ENCODE data around the gene SPECC1L. TPM values are rescaled to one million over a fixed set of nuclear protein-coding genes. Genes with fewer than 3 reads are reported as not detected.

The SPECC1L gene
- total RNA-seq, 4 donors from 2014 or later: 18.2 to 114 (median 55.3) TPM

GRCh38 chr22:24411256-24412004 lies 140.8 kb downstream of the SPECC1L start:
- Histone ChIP-seq H3K4me1 (no peaks in the 10 kb centered on the region), H3K4me3 (no peak overlapping the region), H3K27me3 (no peaks in the 10 kb centered on the region), H3K36me3 (no peaks in the 10 kb centered on the region), H3K9me3 (no peaks in the 10 kb centered on the region), H3K27ac (no peak overlapping the region)
- DNase-seq: no peak
- no peak for TF ChIP-seq POLR2A (IDR thresholded peaks at IDR 0.05)
- TF ChIP-seq, protein P1, sequence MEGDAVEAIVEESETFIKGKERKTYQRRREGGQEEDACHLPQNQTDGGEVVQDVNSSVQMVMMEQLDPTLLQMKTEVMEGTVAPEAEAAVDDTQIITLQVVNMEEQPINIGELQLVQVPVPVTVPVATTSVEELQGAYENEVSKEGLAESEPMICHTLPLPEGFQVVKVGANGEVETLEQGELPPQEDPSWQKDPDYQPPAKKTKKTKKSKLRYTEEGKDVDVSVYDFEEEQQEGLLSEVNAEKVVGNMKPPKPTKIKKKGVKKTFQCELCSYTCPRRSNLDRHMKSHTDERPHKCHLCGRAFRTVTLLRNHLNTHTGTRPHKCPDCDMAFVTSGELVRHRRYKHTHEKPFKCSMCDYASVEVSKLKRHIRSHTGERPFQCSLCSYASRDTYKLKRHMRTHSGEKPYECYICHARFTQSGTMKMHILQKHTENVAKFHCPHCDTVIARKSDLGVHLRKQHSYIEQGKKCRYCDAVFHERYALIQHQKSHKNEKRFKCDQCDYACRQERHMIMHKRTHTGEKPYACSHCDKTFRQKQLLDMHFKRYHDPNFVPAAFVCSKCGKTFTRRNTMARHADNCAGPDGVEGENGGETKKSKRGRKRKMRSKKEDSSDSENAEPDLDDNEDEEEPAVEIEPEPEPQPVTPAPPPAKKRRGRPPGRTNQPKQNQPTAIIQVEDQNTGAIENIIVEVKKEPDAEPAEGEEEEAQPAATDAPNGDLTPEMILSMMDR (IDR thresholded peaks at IDR 0.05): no peak
- intact Hi-C loops (cut with DNase I; ENCODE audit: low total_unique reads): no loop called here

- Histone ChIP-seq H3K36me3 (no peaks in the 10 kb centered on the region), H3K9me3 (no peaks in the 10 kb centered on the region), H3K4me1 (no peaks in the 10 kb centered on the region), H3K4me3 (no peak overlapping the region), H3K27me3 (no peaks in the 10 kb centered on the region), H3K27ac (no peak overlapping the region)
- TF ChIP-seq, protein P1 (IDR thresholded peaks at IDR 0.05): no peak
- no peak for TF ChIP-seq POLR2A (IDR thresholded peaks at IDR 0.05)
- intact Hi-C loops (cut with DNase I; ENCODE audit: low total_unique reads): no loop called here
- no peak for DNase-seq
Measured at GRCh38 chr22:24412274-24412673, 141.6 kb downstream of the SPECC1L start.

GRCh38 chr22:24413271-24413670 lies 142.6 kb downstream of the SPECC1L start:
- DNase-seq: no peak
- Histone ChIP-seq H3K27ac (no peak overlapping the region), H3K27me3 (no peaks in the 10 kb centered on the region), H3K4me3 (no peak overlapping the region), H3K36me3 (no peaks in the 10 kb centered on the region), H3K9me3 (no peaks in the 10 kb centered on the region), H3K4me1 (no peaks in the 10 kb centered on the region)
- TF ChIP-seq POLR2A (IDR thresholded peaks at IDR 0.05): no peak
- TF ChIP-seq, protein P1 (IDR thresholded peaks at IDR 0.05): no peak
- intact Hi-C loops (cut with DNase I; ENCODE audit: low total_unique reads): no loop called here

DNA sequence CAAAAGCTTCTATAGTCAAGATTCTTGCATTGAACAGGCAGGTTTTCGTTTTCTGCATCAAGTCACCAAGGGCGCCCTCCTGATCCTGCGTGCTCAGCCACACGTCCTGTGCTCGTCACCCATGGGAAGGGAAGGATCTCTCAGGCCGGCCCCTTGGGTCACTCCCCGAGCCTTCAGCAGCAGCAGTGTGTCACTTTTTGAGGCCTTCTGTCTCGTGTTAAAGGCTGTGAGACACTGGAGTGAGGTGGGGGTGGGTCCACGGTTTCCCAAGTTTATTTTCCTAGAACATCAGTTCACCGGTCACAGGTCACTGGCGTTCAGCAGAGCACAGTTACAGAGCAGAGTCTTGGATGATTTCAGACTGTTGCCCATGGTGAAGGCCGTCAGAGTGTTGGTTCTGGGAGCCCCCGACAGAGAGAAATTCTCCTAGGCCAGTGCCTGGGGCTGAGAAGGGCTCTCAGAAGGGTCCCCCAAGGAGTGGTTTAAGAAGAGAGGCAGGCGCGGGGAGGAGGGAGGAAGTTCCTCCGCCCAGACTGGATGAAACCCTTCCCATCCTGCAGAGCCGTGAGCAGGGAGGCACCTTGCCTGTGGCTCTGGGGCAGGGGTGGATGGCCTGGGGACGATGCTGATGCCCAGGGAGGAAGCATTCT lies 143.2 kb downstream of the SPECC1L start:
- DNase-seq: no peak
- no peak overlapping the region for H3K27ac ChIP-seq
- no peaks in the 10 kb centered on the region for H3K4me1 ChIP-seq
- no peak for TF ChIP-seq POLR2A (IDR thresholded peaks at IDR 0.05)
- TF ChIP-seq, protein P1 (IDR thresholded peaks at IDR 0.05): no peak
- H3K36me3 ChIP-seq: no peaks in the 10 kb centered on the region
- H3K4me3 ChIP-seq: no peak overlapping the region
- intact Hi-C loops (cut with DNase I; ENCODE audit: low total_unique reads): no loop called here
- no peaks in the 10 kb centered on the region for H3K9me3 ChIP-seq
- no peaks in the 10 kb centered on the region for H3K27me3 ChIP-seq

- TF ChIP-seq, protein P1 (IDR thresholded peaks at IDR 0.05): no peak
- TF ChIP-seq POLR2A (IDR thresholded peaks at IDR 0.05): no peak
- no peak overlapping the region for H3K27ac ChIP-seq
- no peak for DNase-seq
- H3K27me3 ChIP-seq: no peaks in the 10 kb centered on the region
- H3K4me1 ChIP-seq: no peaks in the 10 kb centered on the region
- H3K9me3 ChIP-seq: no peaks in the 10 kb centered on the region
- no peak overlapping the region for H3K4me3 ChIP-seq
- no peaks in the 10 kb centered on the region for H3K36me3 ChIP-seq
- intact Hi-C loops (cut with DNase I; ENCODE audit: low total_unique reads): no loop called here
Measured at GRCh38 chr22:24414523-24414922, 143.9 kb downstream of the SPECC1L start.

Data from uterus (tissue), 4 donors.